Fibroblast of lung (primary cell): ENCODE data around the gene PCYT1B.

Source experiments
- EZH2 ChIP-seq: IDR thresholded peaks from 2 replicates; pipeline ENCODE4 v1.5.1; 2012; ENCODE audit warnings: low read length, control low read depth, mild to moderate bottlenecking; ENCODE audit errors: missing control alignments
- TF ChIP-seq, protein P1 (sequence below), 2 donors: IDR thresholded peaks in 1 of 2; conservative IDR thresholded peaks in 1 of 2; 1 replicate in 1 of 2; 2 replicates in 1 of 2; pipeline ENCODE4 v1.5.1; 2011 to 2012; ENCODE audit warnings: low read length in 2 of 2, control low read depth in 1 of 2, inconsistent platforms in 1 of 2, low read depth in 1 of 2, mild to moderate bottlenecking in 1 of 2

- TF ChIP-seq, protein P1, sequence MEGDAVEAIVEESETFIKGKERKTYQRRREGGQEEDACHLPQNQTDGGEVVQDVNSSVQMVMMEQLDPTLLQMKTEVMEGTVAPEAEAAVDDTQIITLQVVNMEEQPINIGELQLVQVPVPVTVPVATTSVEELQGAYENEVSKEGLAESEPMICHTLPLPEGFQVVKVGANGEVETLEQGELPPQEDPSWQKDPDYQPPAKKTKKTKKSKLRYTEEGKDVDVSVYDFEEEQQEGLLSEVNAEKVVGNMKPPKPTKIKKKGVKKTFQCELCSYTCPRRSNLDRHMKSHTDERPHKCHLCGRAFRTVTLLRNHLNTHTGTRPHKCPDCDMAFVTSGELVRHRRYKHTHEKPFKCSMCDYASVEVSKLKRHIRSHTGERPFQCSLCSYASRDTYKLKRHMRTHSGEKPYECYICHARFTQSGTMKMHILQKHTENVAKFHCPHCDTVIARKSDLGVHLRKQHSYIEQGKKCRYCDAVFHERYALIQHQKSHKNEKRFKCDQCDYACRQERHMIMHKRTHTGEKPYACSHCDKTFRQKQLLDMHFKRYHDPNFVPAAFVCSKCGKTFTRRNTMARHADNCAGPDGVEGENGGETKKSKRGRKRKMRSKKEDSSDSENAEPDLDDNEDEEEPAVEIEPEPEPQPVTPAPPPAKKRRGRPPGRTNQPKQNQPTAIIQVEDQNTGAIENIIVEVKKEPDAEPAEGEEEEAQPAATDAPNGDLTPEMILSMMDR (conservative IDR thresholded peaks at IDR 0.05 in 1 of 2, IDR thresholded peaks at IDR 0.05 in 1 of 2; ENCODE audit: low read depth in 1 of 2, low read length in 2 of 2) = no peak
- TF ChIP-seq EZH2 = no peak
Measured at GRCh38 chrX:24694825-24695224, 47.7 kb upstream of the PCYT1B start.
